GM18870 (cell line): Measurements from ENCODE around the gene SH2D7.

Experiments
- ATAC-seq: cut with Tn5 transposase; IDR thresholded peaks from one replicate; pipeline ENCODE4 v1.9.1; 2021; ENCODE audit warnings: moderate library complexity; ENCODE audit not compliant: unreplicated experiment

SH2D7 gene

GRCh38 chr15:78077053-78077870, 15.1 kb upstream of the SH2D7 start, which contains the start of gene TBC1D2B:
TBC1D2B (minus strand) TSS chr15:78077711; CDS start chr15:78077652, 59 bp downstream.
- ATAC-seq: no peak

- ATAC-seq: no peak
Observed at GRCh38 chr15:78077871-78078210, 14.5 kb upstream of the SH2D7 start.

- ATAC-seq: no peak
Observed at GRCh38 chr15:78079298-78080087, 12.9 kb upstream of the SH2D7 start.

- ATAC-seq: no peak
Observed at GRCh38 chr15:78080088-78080460, 12.3 kb upstream of the SH2D7 start.

GRCh38 chr15:78082106-78082742, 10.1 kb upstream of the SH2D7 start:
- ATAC-seq: no peak

- no peak for ATAC-seq
Observed at GRCh38 chr15:78082743-78083110, 9.6 kb upstream of the SH2D7 start.

GRCh38 chr15:78083186-78083585, 9.2 kb upstream of the SH2D7 start:
- ATAC-seq: no peak

GRCh38 chr15:78083687-78084448, 8.5 kb upstream of the SH2D7 start:
- ATAC-seq: no peak

GRCh38 chr15:78084449-78084750, 8.0 kb upstream of the SH2D7 start:
- no peak for ATAC-seq

- no peak for ATAC-seq
Observed at GRCh38 chr15:78085928-78086327, 6.4 kb upstream of the SH2D7 start.

GRCh38 chr15:78087951-78088772, 4.2 kb upstream of the SH2D7 start:
- ATAC-seq: peak; percentile 52

- ATAC-seq: no peak
Observed at GRCh38 chr15:78088773-78089080, 3.6 kb upstream of the SH2D7 start.

GRCh38 chr15:78090422-78091063, 1.8 kb upstream of the SH2D7 start:
- no peak for ATAC-seq

- ATAC-seq: no peak
Observed at GRCh38 chr15:78093242-78094020, 1.1 kb downstream of the SH2D7 start.

GRCh38 chr15:78097667-78098066, 5.3 kb downstream of the SH2D7 start:
- no peak for ATAC-seq

GRCh38 chr15:78098131-78098755, 5.9 kb downstream of the SH2D7 start:
- ATAC-seq: no peak

- ATAC-seq: no peak
Observed at GRCh38 chr15:78100886-78101285, 8.5 kb downstream of the SH2D7 start.

GRCh38 chr15:78101423-78102105, 9.2 kb downstream of the SH2D7 start:
- ATAC-seq: no peak
